Endothelial cell of umbilical vein (primary cell): ENCODE results near the gene NEK3. TPM values are rescaled to one million over a fixed set of nuclear protein-coding genes. Genes with fewer than 3 reads are reported as not detected.

Experiments
- BruUV-seq: library from RNA; stranded (reverse); fragments of 400-500 nt; replicated peaks from 2 replicates; lab custom pipeline; 2021; lab: Mats Ljungman, UMichigan
- CTCF ChIA-PET: fragments of 300-600, 350-600 bp; sonication (Branson Sonifier 250); formaldehyde crosslinking; loops from one replicate; lab custom pipeline; 2021; ENCODE audit warnings: antibody characterized with exemption, inconsistent platforms; lab: Charles Lee
- POLR2A ChIA-PET: fragments of 300-600, 350-600 bp; sonication (Branson Sonifier 250); formaldehyde crosslinking; loops from one replicate; lab custom pipeline; 2021; ENCODE audit warnings: antibody characterized with exemption, inconsistent platforms; lab: Charles Lee
- DNase-seq: peaks from one replicate; pipeline ENCODE4 v3.0.0-alpha.2; 2011; ENCODE audit warnings: low read depth, low spot score
- FAIRE-seq: peaks from 2 replicates; lab custom pipeline; 2011; peaks lifted over from hg19 to GRCh38; lab: Jason Lieb, UNC
- H2AFZ ChIP-seq: 2 replicates; pipeline ENCODE4 v1.6.0; 2012; ENCODE audit warnings: low read depth, low read length, control low read depth, inconsistent platforms
- H3K27ac ChIP-seq: 2 replicates; pipeline ENCODE4 v1.5.1; 2011; ENCODE audit warnings: low read depth, mild to moderate bottlenecking, control low read depth, low read length, moderate library complexity; ENCODE audit not compliant: insufficient read depth
- H3K27me3 ChIP-seq, 2 experiments: 2 replicates each; pipeline versions ENCODE4 v1.6.0 to v1.6.1; 2011; ENCODE audit warnings: low read length in 2 of 2, mixed read lengths in 1 of 2; ENCODE audit not compliant: control insufficient read depth in 2 of 2, insufficient read depth in 2 of 2
- H3K36me3 ChIP-seq, 2 experiments: 2 replicates in 1 of 2; 3 replicates in 1 of 2; pipeline ENCODE4 v1.5.1; 2011; ENCODE audit warnings: low read length in 2 of 2, mild to moderate bottlenecking in 1 of 2, moderate library complexity in 1 of 2; ENCODE audit not compliant: control insufficient read depth in 2 of 2, insufficient read depth in 2 of 2; ENCODE audit errors: extremely low read depth in 1 of 2
- H3K4me1 ChIP-seq: 3 replicates; pipeline ENCODE4 v1.5.1; 2011; ENCODE audit warnings: mild to moderate bottlenecking, low read length; ENCODE audit not compliant: control insufficient read depth, insufficient read depth; ENCODE audit errors: extremely low read depth
- H3K4me2 ChIP-seq: 2 replicates; pipeline ENCODE4 v1.6.1; 2011; ENCODE audit warnings: low read length, control low read depth, mixed read lengths; ENCODE audit not compliant: insufficient read depth
- H3K4me3 ChIP-seq, 3 experiments: fragments of 200-600 bp in 1 of 3; sonication (generic), shearing (Covaris generic) in 1 of 3; replicated peaks in 1 of 3; 2 replicates each; pipeline ENCODE4 v1.5.1; 2011 to 2016; ENCODE audit warnings: control low read depth in 3 of 3, low read length in 3 of 3, mild to moderate bottlenecking in 2 of 3, inconsistent platforms in 1 of 3, low read depth in 1 of 3, moderate library complexity in 1 of 3; ENCODE audit not compliant: insufficient read depth in 1 of 3
- H3K79me2 ChIP-seq: 2 replicates; pipeline ENCODE4 v1.6.0; 2012; ENCODE audit warnings: low read length, inconsistent platforms; ENCODE audit not compliant: control insufficient read depth, insufficient read depth
- H3K9ac ChIP-seq: replicated peaks from 2 replicates; pipeline ENCODE3; 2011; ENCODE audit warnings: low read length, control low read depth; ENCODE audit not compliant: insufficient read depth; ENCODE audit errors: extremely low read depth
- H3K9me1 ChIP-seq: replicated peaks from 3 replicates; pipeline ENCODE4 v1.6.0; 2011; ENCODE audit warnings: mild to moderate bottlenecking, low read length; ENCODE audit not compliant: control insufficient read depth, insufficient read depth; ENCODE audit errors: extremely low read depth
- H3K9me3 ChIP-seq: replicated peaks from 2 replicates; pipeline ENCODE4 v1.5.1; 2012; ENCODE audit warnings: low read length, inconsistent platforms; ENCODE audit not compliant: control insufficient read depth, insufficient read depth
- H4K20me1 ChIP-seq: replicated peaks from 2 replicates; pipeline ENCODE3; 2011; ENCODE audit warnings: mild to moderate bottlenecking, low read length; ENCODE audit not compliant: control insufficient read depth, insufficient read depth; ENCODE audit errors: extremely low read depth
- EZH2 ChIP-seq: IDR thresholded peaks from 2 replicates; pipeline ENCODE4 v1.6.1; 2012; ENCODE audit warnings: borderline replicate concordance, low read depth, mild to moderate bottlenecking, moderate library complexity, low read length, inconsistent platforms; ENCODE audit not compliant: severe bottlenecking
- FOS ChIP-seq: IDR thresholded peaks from 2 replicates; pipeline ENCODE4 v1.6.1; 2011; ENCODE audit warnings: mild to moderate bottlenecking, low read length, moderate library complexity, borderline replicate concordance; ENCODE audit not compliant: insufficient read depth
- GATA2 ChIP-seq: IDR thresholded peaks from 2 replicates; pipeline ENCODE4 v1.7.0; 2011; ENCODE audit warnings: low read depth, mild to moderate bottlenecking, moderate library complexity, mixed read lengths, low read length; ENCODE audit not compliant: insufficient read length, insufficient read depth
- JUN ChIP-seq: IDR thresholded peaks from 2 replicates; pipeline ENCODE4 v1.6.1; 2011; ENCODE audit warnings: borderline replicate concordance, low read depth; ENCODE audit not compliant: insufficient read length, insufficient read depth
- MYC ChIP-seq: IDR thresholded peaks from one replicate; pipeline ENCODE4 v1.6.1; 2011; ENCODE audit warnings: mild to moderate bottlenecking, low read depth, low read length
- POLR2A ChIP-seq: IDR thresholded peaks from 2 replicates; pipeline ENCODE4 v1.6.1; 2012; ENCODE audit warnings: low read depth, mild to moderate bottlenecking, control low read depth, low read length
- POLR2AphosphoS5 ChIP-seq: IDR thresholded peaks from 2 replicates; pipeline ENCODE4 v1.6.1; 2012; ENCODE audit warnings: low read depth, mild to moderate bottlenecking, control low read depth, low read length, moderate library complexity; ENCODE audit not compliant: insufficient read depth
- dilution Hi-C: fragments of 300-500 bp; cut with MboI; formaldehyde crosslinking; loops from one replicate; pipeline ENCODE4 v1.15.0; 2019; ENCODE audit warnings: low sequenced_read_pairs; ENCODE audit not compliant: extremely low pct_ligation_motif_present
- intact Hi-C: fragments of 100-400 bp; cut with micrococcal nuclease; formaldehyde crosslinking; loops from one replicate; pipeline ENCODE4 v1.10.0; 2022
- polyA plus RNA-seq, 4 experiments: library from polyadenylated mRNA; depleted of rRNA in 3 of 4; stranded (reverse) in 3 of 4; unstranded in 1 of 4; fragments of >200 nt; gene quantifications; 2 replicates each; pipeline versions ENCODE4 v1.2.1 to v1.2.3, GENCODE V29; 2011 to 2012; ENCODE audit warnings: missing spikeins in 1 of 4
- total RNA-seq: library from RNA; stranded (reverse); gene quantifications from 2 replicates; pipeline ENCODE4 v1.2.3, GENCODE V29; 2021
- TF ChIP-seq, protein P1 (sequence below): IDR thresholded peaks from 2 replicates; pipeline ENCODE4 v1.6.1; 2011; ENCODE audit not compliant: insufficient read depth, insufficient read length
- TF ChIP-seq, protein P2 (sequence below), 2 donors: IDR thresholded peaks; 1 replicate in 1 of 2; 2 replicates in 1 of 2; pipeline ENCODE4 v1.5.1; 2011; ENCODE audit warnings: low read length in 2 of 2, mild to moderate bottlenecking in 2 of 2, moderate library complexity in 2 of 2, control low read depth in 1 of 2, inconsistent platforms in 1 of 2, low read depth in 1 of 2; ENCODE audit not compliant: insufficient read depth in 1 of 2; ENCODE audit errors: extremely low read depth in 1 of 2

The NEK3 gene
- total and polyA plus RNA-seq, 2 donors (not counting 3 experiments of a cell fraction or from before 2014, with no cell fraction given): 10.3 to 13.8 TPM

DNA sequence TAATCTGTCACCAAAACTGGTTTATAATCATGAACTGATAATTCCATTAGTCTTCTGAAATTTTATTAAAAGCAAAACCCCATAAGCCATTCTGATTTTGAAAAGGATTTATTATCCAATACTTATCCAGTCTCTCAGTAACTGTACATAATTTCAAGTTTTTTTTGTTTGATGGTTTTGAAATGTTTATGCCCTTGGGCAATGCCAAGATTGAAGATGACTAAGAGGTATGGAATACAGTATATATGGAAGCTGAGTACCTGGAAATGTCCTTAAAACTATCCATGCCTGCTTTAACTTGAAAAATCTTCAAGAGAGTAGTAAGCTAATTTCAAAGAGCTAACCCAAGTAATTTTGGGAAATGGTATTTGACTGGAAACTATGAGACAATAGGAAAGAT, 28.8 kb downstream of the NEK3 start:
- no peak overlapping the region for H3K27ac ChIP-seq
- H3K9ac ChIP-seq: no peak overlapping the region
- dilution Hi-C loops (no loop called here), intact Hi-C loops (no loop called here)
- no peak for DNase-seq
- H3K9me3 ChIP-seq: no peaks in the 10 kb centered on the region
- TF ChIP-seq POLR2AphosphoS5: no peak
- TF ChIP-seq POLR2A: no peak
- TF ChIP-seq, protein P1, sequence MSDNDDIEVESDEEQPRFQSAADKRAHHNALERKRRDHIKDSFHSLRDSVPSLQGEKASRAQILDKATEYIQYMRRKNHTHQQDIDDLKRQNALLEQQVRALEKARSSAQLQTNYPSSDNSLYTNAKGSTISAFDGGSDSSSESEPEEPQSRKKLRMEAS: no peak
- TF ChIP-seq MYC: no peak
- TF ChIP-seq FOS: no peak
- TF ChIP-seq GATA2: no peak
- no peak for TF ChIP-seq JUN
- TF ChIP-seq, protein P2, sequence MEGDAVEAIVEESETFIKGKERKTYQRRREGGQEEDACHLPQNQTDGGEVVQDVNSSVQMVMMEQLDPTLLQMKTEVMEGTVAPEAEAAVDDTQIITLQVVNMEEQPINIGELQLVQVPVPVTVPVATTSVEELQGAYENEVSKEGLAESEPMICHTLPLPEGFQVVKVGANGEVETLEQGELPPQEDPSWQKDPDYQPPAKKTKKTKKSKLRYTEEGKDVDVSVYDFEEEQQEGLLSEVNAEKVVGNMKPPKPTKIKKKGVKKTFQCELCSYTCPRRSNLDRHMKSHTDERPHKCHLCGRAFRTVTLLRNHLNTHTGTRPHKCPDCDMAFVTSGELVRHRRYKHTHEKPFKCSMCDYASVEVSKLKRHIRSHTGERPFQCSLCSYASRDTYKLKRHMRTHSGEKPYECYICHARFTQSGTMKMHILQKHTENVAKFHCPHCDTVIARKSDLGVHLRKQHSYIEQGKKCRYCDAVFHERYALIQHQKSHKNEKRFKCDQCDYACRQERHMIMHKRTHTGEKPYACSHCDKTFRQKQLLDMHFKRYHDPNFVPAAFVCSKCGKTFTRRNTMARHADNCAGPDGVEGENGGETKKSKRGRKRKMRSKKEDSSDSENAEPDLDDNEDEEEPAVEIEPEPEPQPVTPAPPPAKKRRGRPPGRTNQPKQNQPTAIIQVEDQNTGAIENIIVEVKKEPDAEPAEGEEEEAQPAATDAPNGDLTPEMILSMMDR (IDR thresholded peaks at IDR 0.05; ENCODE audit: extremely low read depth in 1 of 2, insufficient read depth in 1 of 2, low read depth in 1 of 2, low read length in 2 of 2): no peak
- no peak for TF ChIP-seq EZH2
- H3K27me3 ChIP-seq: no peaks in the 10 kb centered on the region
- BruUV-seq: no TSS peak
- H3K4me2 ChIP-seq: no peak overlapping the region
- H4K20me1 ChIP-seq: no peaks in the 10 kb centered on the region
- no peak overlapping the region for H3K4me3 ChIP-seq
- no peaks in the 10 kb centered on the region for H3K9me1 ChIP-seq
- no peaks in the 10 kb centered on the region for H3K36me3 ChIP-seq
- H3K4me1 ChIP-seq: peaks cover 8% of the 10 kb centered on the region
- ChIA-PET POLR2A (no interaction called here), CTCF (no interaction called here)
- no peak overlapping the region for H2AFZ ChIP-seq
- no peaks in the 10 kb centered on the region for H3K79me2 ChIP-seq
- FAIRE-seq: no peak
